Tibial nerve (tissue), 4 donors: ENCODE measurements around the gene TRAF7.
"Not testable (repeated sequence)": the region's sequence is repeated elsewhere in the genome, so short reads cannot be mapped to it uniquely, and the experiment has no call there.

Experiments
- CTCF ChIP-seq, 5 experiments: fragments of 200-600 bp in 3 of 5; fragments of 450-650 bp in 2 of 5; sonication (generic) in 3 of 5; IDR thresholded peaks; one replicate each; pipeline ENCODE4 v1.5.1; 2016 to 2019; ENCODE audit warnings: antibody characterized with exemption in 5 of 5, mild to moderate bottlenecking in 3 of 5, moderate library complexity in 2 of 5
- EP300 ChIP-seq, 2 donors: sonication (generic); formaldehyde crosslinking; IDR thresholded peaks; one replicate each; pipeline ENCODE4 v1.6.1; 2017; ENCODE audit warnings: antibody characterized with exemption in 2 of 2, mild to moderate bottlenecking in 1 of 2
- POLR2A ChIP-seq, 2 donors: fragments of 450-650 bp; IDR thresholded peaks; one replicate each; pipeline ENCODE4 v1.6.1; 2017; ENCODE audit warnings: antibody characterized with exemption in 2 of 2, mild to moderate bottlenecking in 2 of 2, moderate library complexity in 2 of 2

- not testable (repeated sequence) for TF ChIP-seq POLR2A, CTCF, EP300 (IDR thresholded peaks at IDR 0.05)
These were observed 25.6 kb upstream of the TRAF7 start for GRCh38 chr16:2129890-2130447.
